GM23338 (cell line): ENCODE data around the gene QRFP. TPM values are rescaled to one million over a fixed set of nuclear protein-coding genes. Genes with fewer than 3 reads are reported as not detected.

Experiments
- ATAC-seq: fragments of 200-7000 bp; cut with Tn5 transposase; 3 replicates; pipeline ENCODE4 v1.9.1; 2020
- DNase-seq: peaks from one replicate; pipeline ENCODE4 v3.0.0-alpha.2; 2015; ENCODE audit warnings: low spot score
- H2AFZ ChIP-seq: fragments of 200-600 bp; sonication (generic); 2 replicates; pipeline ENCODE4 v1.8.0; 2016; ENCODE audit warnings: antibody characterized with exemption, mild to moderate bottlenecking, moderate library complexity
- H3F3A ChIP-seq: fragments of 200-600 bp; sonication (generic); replicated peaks from 2 replicates; pipeline ENCODE4 v1.8.0; 2017; ENCODE audit warnings: antibody characterized with exemption, mixed run types, low read depth
- H3K27ac ChIP-seq: fragments of 200-600 bp; sonication (generic); 2 replicates; pipeline ENCODE4 v1.6.1; 2016; ENCODE audit warnings: low read depth
- H3K27me3 ChIP-seq: fragments of 200-600 bp; sonication (generic); 2 replicates; pipeline ENCODE4 v1.8.0; 2016; ENCODE audit warnings: mild to moderate bottlenecking, mixed run types, moderate library complexity; ENCODE audit not compliant: insufficient read depth
- H3K36me3 ChIP-seq: fragments of 200-600 bp; sonication (generic); 2 replicates; pipeline ENCODE4 v1.8.0; 2016; ENCODE audit warnings: mild to moderate bottlenecking; ENCODE audit not compliant: insufficient read depth
- H3K4me1 ChIP-seq: fragments of 200-600 bp; sonication (generic); 2 replicates; pipeline ENCODE4 v1.8.0; 2016; ENCODE audit warnings: mild to moderate bottlenecking, moderate library complexity; ENCODE audit not compliant: insufficient read depth
- H3K4me2 ChIP-seq: fragments of 200-600 bp; sonication (generic); 2 replicates; pipeline ENCODE4 v1.7.1; 2017; ENCODE audit warnings: mixed run types
- H3K4me3 ChIP-seq: fragments of 200-600 bp; sonication (generic); 2 replicates; pipeline ENCODE4 v1.6.1; 2016; ENCODE audit warnings: mixed run types
- H3K79me2 ChIP-seq: fragments of 200-600 bp; sonication (generic); replicated peaks from 2 replicates; pipeline ENCODE4 v1.8.0; 2017; ENCODE audit warnings: mild to moderate bottlenecking; ENCODE audit not compliant: insufficient read depth
- H3K9me2 ChIP-seq: fragments of 200-600 bp; sonication (generic); 2 replicates; pipeline ENCODE4 v1.8.0; 2017; ENCODE audit not compliant: insufficient read depth
- H4K20me1 ChIP-seq: fragments of 200-600 bp; sonication (generic); replicated peaks from 2 replicates; pipeline ENCODE4 v1.8.0; 2017; ENCODE audit warnings: mild to moderate bottlenecking; ENCODE audit not compliant: insufficient read depth
- H3K27ac Mint-ChIP-seq: 2 replicates; pipeline ENCODE4 v1.8.0; 2020; ENCODE audit warnings: inconsistent platforms, mild to moderate bottlenecking, moderate library complexity, mixed read lengths
- H3K27me3 Mint-ChIP-seq: 3 replicates; pipeline ENCODE4 v1.8.0; 2022; ENCODE audit warnings: low read depth, mild to moderate bottlenecking, moderate library complexity, mixed read lengths, inconsistent platforms; ENCODE audit not compliant: insufficient read depth, poor library complexity
- H3K36me3 Mint-ChIP-seq: 3 replicates; pipeline ENCODE4 v1.8.0; 2021; ENCODE audit warnings: low read depth, mild to moderate bottlenecking, inconsistent platforms, moderate library complexity, mixed read lengths
- H3K4me1 Mint-ChIP-seq: 3 replicates; pipeline ENCODE4 v1.8.0; 2020; ENCODE audit warnings: mild to moderate bottlenecking, inconsistent platforms, mixed read lengths
- H3K4me3 Mint-ChIP-seq: 3 replicates; pipeline ENCODE4 v1.8.0; 2021; ENCODE audit warnings: moderate library complexity, mild to moderate bottlenecking, inconsistent platforms, mixed read lengths
- H3K9me3 Mint-ChIP-seq: 3 replicates; pipeline ENCODE4 v1.8.0; 2020; ENCODE audit warnings: moderate library complexity, mild to moderate bottlenecking, inconsistent platforms, mixed read lengths
- CTCF ChIP-seq, 2 experiments: fragments of 200-600 bp in 1 of 2; sonication (generic) in 1 of 2; conservative IDR thresholded peaks; 2 replicates each; pipeline versions ENCODE4 v1.5.1 to v1.6.1; 2016 to 2017; ENCODE audit warnings: antibody characterized with exemption in 2 of 2, low read depth in 2 of 2, mild to moderate bottlenecking in 2 of 2, moderate library complexity in 1 of 2
- ETS1 ChIP-seq: IDR thresholded peaks from 2 replicates; pipeline ENCODE4 v1.6.1; 2016; ENCODE audit warnings: antibody characterized with exemption
- EZH2phosphoT487 ChIP-seq: fragments of 200-600 bp; sonication (generic); IDR thresholded peaks from one replicate; pipeline ENCODE4 v1.8.1; 2018; ENCODE audit warnings: antibody characterized with exemption; ENCODE audit not compliant: unreplicated experiment
- JUNB ChIP-seq: IDR thresholded peaks from one replicate; pipeline ENCODE4 v1.6.1; 2016; ENCODE audit warnings: antibody characterized with exemption; ENCODE audit not compliant: unreplicated experiment
- POLR2AphosphoS5 ChIP-seq: IDR thresholded peaks from 2 replicates; pipeline ENCODE4 v1.6.1; 2016; ENCODE audit warnings: antibody characterized with exemption, low read depth
- REST ChIP-seq: IDR thresholded peaks from one replicate; pipeline ENCODE4 v1.6.1; 2018; ENCODE audit warnings: antibody characterized with exemption; ENCODE audit not compliant: unreplicated experiment
- STAT1 ChIP-seq: IDR thresholded peaks from one replicate; pipeline ENCODE4 v1.6.1; 2016; ENCODE audit warnings: antibody characterized with exemption; ENCODE audit not compliant: unreplicated experiment
- ZNF114 ChIP-seq: fragments of 250-450 bp; sonication (Bioruptor Pico); IDR thresholded peaks from 2 replicates; pipeline ENCODE4 v1.5.0; 2020; ENCODE audit warnings: mild to moderate bottlenecking, moderate library complexity
- polyA plus RNA-seq: library from polyadenylated mRNA; unstranded; fragments of >200 nt; fragmentation: Nextera tagmentation; extraction: Ambion mirVana; gene quantifications from 2 replicates; pipeline ENCODE4 v1.2.1, GENCODE V29; 2016
- total RNA-seq: library from RNA; depleted of rRNA; stranded (reverse); fragments of >200 nt; shearing (Covaris generic); gene quantifications from 2 replicates; pipeline ENCODE4 v1.2.3, GENCODE V29; 2014

The QRFP gene
- total and polyA plus RNA-seq, 2 experiments from 2014 or later = not detected

- TF ChIP-seq ETS1 (no peak), POLR2AphosphoS5 (no peak), ZNF114 (CRISPR knock-in tag) (no peak), EZH2phosphoT487 (no peak), REST (no peak), STAT1 (no peak), JUNB (no peak)
These were observed 24.2 kb upstream of the QRFP start (continued) for GRCh38 chr9:130920762-130921299.

GRCh38 chr9:130920233-130920632, 23.6 kb upstream of the QRFP start:
- Mint-ChIP-seq H3K27ac (no peak overlapping the region), H3K9me3 (no peaks in the 10 kb centered on the region), H3K36me3 (no peaks in the 10 kb centered on the region), H3K4me3 (no peak overlapping the region), H3K4me1 (peaks cover 11% of the 10 kb centered on the region), H3K27me3 (peaks cover 12% of the 10 kb centered on the region)
- Histone ChIP-seq H4K20me1 (no peaks in the 10 kb centered on the region), H3K27me3 (no peaks in the 10 kb centered on the region), H3K4me1 (no peaks in the 10 kb centered on the region), H3K4me2 (no peak overlapping the region), H3K9me2 (no peaks in the 10 kb centered on the region), H3F3A (no peaks in the 10 kb centered on the region), H3K79me2 (no peaks in the 10 kb centered on the region), H3K4me3 (no peak overlapping the region), H3K36me3 (no peaks in the 10 kb centered on the region), H3K27ac (no peak overlapping the region), H2AFZ (no peak overlapping the region)
- TF ChIP-seq REST (no peak), CTCF (conservative IDR thresholded peaks at IDR 0.05; ENCODE audit: low read depth in 2 of 2) (no peak), ETS1 (no peak)
- DNase-seq (no peak), ATAC-seq (no peak)
